ENCODE data around the gene ZSWIM3. TPM values are rescaled to one million over a fixed set of nuclear protein-coding genes. Genes with fewer than 3 reads are reported as not detected.

The ZSWIM3 gene
- total RNA-seq, 2 experiments from 2014 or later: 0.36 to 0.44 TPM

GRCh38 chr20:45919542-45920399 is 62.4 kb downstream of the ZSWIM3 start:
- intact Hi-C loops (cut with DNase I, micrococcal nuclease): no loop called here
- CTCF ChIA-PET: no interaction called here
- Histone ChIP-seq H3K4me1 (ENCODE audit: insufficient read depth, low read length) (peaks cover 3% of the 10 kb centered on the region), H3K9me3 (ENCODE audit: control insufficient read depth in 1 of 2, insufficient read depth in 1 of 2, low read length in 2 of 2) (no peaks in the 10 kb centered on the region), H3K27ac (ENCODE audit: low read depth in 1 of 2, low read length in 2 of 2) (no peak overlapping the region), H3K27me3 (ENCODE audit: control insufficient read depth in 1 of 2, insufficient read depth in 2 of 2, low read length in 2 of 2) (peaks cover 5 to 9% of the 10 kb centered on the region in 2 experiments), H3K4me3 (ENCODE audit: low read length) (no peak overlapping the region), H3K36me3 (ENCODE audit: insufficient read depth, low read length) (no peaks in the 10 kb centered on the region)
- DNase-seq (no peak), ATAC-seq (ENCODE audit: poor library complexity) (no peak)
- no peak overlapping the region for H3K4me3 Mint-ChIP-seq
- peaks cover 4% of the 10 kb centered on the region for H3K4me1 Mint-ChIP-seq (ENCODE audit: low read depth)
- peaks cover 32% of the 10 kb centered on the region for H3K27me3 Mint-ChIP-seq
- no peaks in the 10 kb centered on the region for H3K9me3 Mint-ChIP-seq
- no peak for TF ChIP-seq CTCF (IDR thresholded peaks at IDR 0.05)
- no peak overlapping the region for H3K27ac Mint-ChIP-seq
- no peaks in the 10 kb centered on the region for H3K36me3 Mint-ChIP-seq (ENCODE audit: low read depth)
- POLR2A ChIA-PET: interaction anchor here (1.4 to 2.9 kb wide), 2 partner anchors 15 to 29 kb away, joined by 5 to 11 read pairs; partner anchors contain the start of genes CTSA, NEURL2 and PCIF1

DNA sequence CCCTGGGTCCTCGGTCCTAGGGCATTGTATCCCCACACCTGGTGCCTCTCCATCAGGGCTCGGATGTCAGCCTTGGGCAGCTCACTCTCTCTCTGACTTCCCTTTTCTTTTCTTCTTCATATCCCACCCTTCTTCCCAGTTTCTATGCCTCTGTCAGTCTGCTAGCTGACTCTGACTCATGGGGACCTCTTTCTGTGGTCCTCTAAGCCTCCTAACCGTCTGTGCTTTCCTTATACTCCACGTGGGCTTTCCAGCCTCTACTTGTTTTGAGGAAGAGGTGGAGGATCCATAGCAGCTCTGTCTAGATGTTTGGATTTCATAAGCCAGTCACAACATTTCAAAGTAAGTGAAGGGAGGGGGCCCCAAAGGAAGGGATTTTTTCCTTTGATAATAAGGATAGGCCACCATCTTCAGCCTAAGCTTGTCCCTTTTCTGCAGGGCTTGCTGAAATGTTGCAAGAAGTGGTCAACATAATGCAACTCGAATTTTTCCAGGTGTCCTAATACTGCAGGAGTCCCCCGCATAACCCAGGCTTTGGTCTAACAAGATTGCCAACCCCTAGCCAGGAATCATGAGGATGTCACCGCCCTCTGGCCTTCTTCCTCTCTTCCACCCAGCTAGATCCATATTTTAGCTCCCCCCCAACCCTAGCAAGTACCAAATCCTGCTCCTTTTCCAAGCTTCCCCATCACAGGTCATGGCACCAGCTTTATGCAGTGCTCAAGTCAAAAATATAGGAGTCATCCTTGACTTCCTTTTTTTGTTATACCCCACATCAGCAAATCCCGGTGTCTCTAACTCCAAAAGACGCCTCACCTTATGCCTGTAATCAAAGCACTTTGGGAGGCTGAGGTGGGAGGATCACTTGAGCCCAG is 63.3 kb downstream of the ZSWIM3 start:
- H3K36me3 ChIP-seq (ENCODE audit: insufficient read depth, low read length): no peaks in the 10 kb centered on the region
- H3K27ac ChIP-seq (ENCODE audit: low read depth in 1 of 2, low read length in 2 of 2): no peak overlapping the region
- peaks cover 5 to 9% of the 10 kb centered on the region in 2 experiments for H3K27me3 ChIP-seq (ENCODE audit: control insufficient read depth in 1 of 2, insufficient read depth in 2 of 2, low read length in 2 of 2)
- ChIA-PET POLR2A (interaction anchor here (1.4 to 2.9 kb wide), 2 partner anchors 14 to 30 kb away, joined by 5 to 11 read pairs; partner anchors contain the start of genes CTSA, NEURL2 and PCIF1), CTCF (interaction anchor here (0.5 kb wide), 1 partner anchor 21 kb away, joined by 3 read pairs; no protein-coding TSS in a partner anchor)
- TF ChIP-seq CTCF (IDR thresholded peaks at IDR 0.05): no peak
- H3K27me3 Mint-ChIP-seq: peaks cover 32% of the 10 kb centered on the region
- peaks cover 3% of the 10 kb centered on the region for H3K4me1 ChIP-seq (ENCODE audit: insufficient read depth, low read length)
- H3K4me3 ChIP-seq (ENCODE audit: low read length): no peak overlapping the region
- peaks cover 4% of the 10 kb centered on the region for H3K4me1 Mint-ChIP-seq (ENCODE audit: low read depth)
- no peaks in the 10 kb centered on the region for H3K36me3 Mint-ChIP-seq (ENCODE audit: low read depth)
- DNase-seq (no peak), ATAC-seq (ENCODE audit: poor library complexity) (no peak)
- no peaks in the 10 kb centered on the region for H3K9me3 ChIP-seq (ENCODE audit: control insufficient read depth in 1 of 2, insufficient read depth in 1 of 2, low read length in 2 of 2)
- H3K9me3 Mint-ChIP-seq: no peaks in the 10 kb centered on the region
- intact Hi-C loops (cut with DNase I, micrococcal nuclease): no loop called here
- no peak overlapping the region for H3K4me3 Mint-ChIP-seq
- no peak overlapping the region for H3K27ac Mint-ChIP-seq
